GM12891 (cell line): ENCODE measurements around the gene SCGB3A2.

Source experiments
- POLR2A ChIP-seq: IDR thresholded peaks from 2 replicates; pipeline ENCODE4 v1.6.1; 2011; ENCODE audit warnings: low read depth, low read length, control low read depth
- POLR2AphosphoS5 ChIP-seq: IDR thresholded peaks from 2 replicates; pipeline ENCODE4 v1.6.1; 2011; ENCODE audit warnings: low read depth, low read length, control low read depth
- POU2F2 ChIP-seq: IDR thresholded peaks from 2 replicates; pipeline ENCODE4 v1.6.1; 2011; ENCODE audit warnings: low read depth, mild to moderate bottlenecking, control low read depth, low read length, moderate library complexity
- TAF1 ChIP-seq: IDR thresholded peaks from 2 replicates; pipeline ENCODE4 v1.6.1; 2011; ENCODE audit warnings: low read depth, low read length, control low read depth

- no peak for TF ChIP-seq POLR2A
- no peak for TF ChIP-seq TAF1
- TF ChIP-seq POLR2AphosphoS5 = no peak
- no peak for TF ChIP-seq POU2F2
These were observed 8.6 kb downstream of the SCGB3A2 start for GRCh38 chr5:147887026-147887627.
